IMR-90 (cell line): ENCODE data around the gene PPIA. TPM values are rescaled to one million over a fixed set of nuclear protein-coding genes. Genes with fewer than 3 reads are reported as not detected.

Source experiments
- polyA plus RNA-seq, 3 experiments: library from polyadenylated mRNA; depleted of rRNA; stranded (reverse); fragments of >200 nt; gene quantifications; 2 replicates each; pipeline ENCODE4 v1.2.3, GENCODE V29; 2012; ENCODE audit warnings: low replicate concordance in 1 of 3
- total RNA-seq: library from RNA; depleted of rRNA; stranded (reverse); fragments of >200 nt; gene quantifications from 2 replicates; pipeline ENCODE4 v1.2.3, GENCODE V29; 2012; rRNA removed

The PPIA gene
- total and polyA plus RNA-seq, 2 of the 4 experiments (the other 2 are of a cell fraction), result 3,396 to 4,883 TPM

Other genes starting within 250 kb of the PPIA start
- gene DDX56, start 222.8 kb upstream of the PPIA start, total RNA-seq, result 56.9 and 67.7 TPM in 2 replicates
- gene DDX56, start 222.8 kb upstream of the PPIA start, polyA plus RNA-seq (2012; rRNA removed), result 58.2 and 59.4 TPM in 2 replicates
- gene TMED4, start 214.4 kb upstream of the PPIA start, total RNA-seq, result 68.0 and 92.7 TPM in 2 replicates
- gene TMED4, start 214.4 kb upstream of the PPIA start, polyA plus RNA-seq (2012; rRNA removed), result 57.3 and 58.6 TPM in 2 replicates
- 52.8 and 56.5 TPM in 2 replicates for gene OGDH, start 190.1 kb upstream of the PPIA start, total RNA-seq
- 47.4 and 47.5 TPM in 2 replicates for gene OGDH, start 190.1 kb upstream of the PPIA start, polyA plus RNA-seq (2012; rRNA removed)
- 2.8 and 3.0 TPM in 2 replicates for gene ZMIZ2, start 47.8 kb upstream of the PPIA start, total RNA-seq
- 22.9 and 24.0 TPM in 2 replicates for gene ZMIZ2, start 47.8 kb upstream of the PPIA start, polyA plus RNA-seq (2012; rRNA removed)
- gene H2AZ2, start 51.4 kb downstream of the PPIA start, total RNA-seq, result 162 and 230 TPM in 2 replicates
- 135 and 156 TPM in 2 replicates for gene H2AZ2, start 51.4 kb downstream of the PPIA start, polyA plus RNA-seq (2012; rRNA removed)
- 8.8 and 15.3 TPM in 2 replicates for gene PURB, start 88.8 kb downstream of the PPIA start, total RNA-seq
- gene PURB, start 88.8 kb downstream of the PPIA start, polyA plus RNA-seq (2012; rRNA removed), result 4.5 and 6.3 TPM in 2 replicates
- under 0.01 TPM in 2 replicates for gene MYO1G, start 182.3 kb downstream of the PPIA start, total RNA-seq
- gene MYO1G, start 182.3 kb downstream of the PPIA start, polyA plus RNA-seq (2012; rRNA removed), result 0.02 and 0.04 TPM in 2 replicates
- gene CCM2, start 203.5 kb downstream of the PPIA start, total RNA-seq, result 56.1 and 65.2 TPM in 2 replicates
- gene CCM2, start 203.5 kb downstream of the PPIA start, polyA plus RNA-seq (2012; rRNA removed), result 71.7 and 78.5 TPM in 2 replicates